Fibroblast of peridontal ligament (primary cell): Measurements from ENCODE around the gene SH2D3A.
A peak's percentile ranks its signal among the peaks of the same experiment; 100 is the strongest.
"Not testable (repeated sequence)": the region's sequence is repeated elsewhere in the genome, so short reads cannot be mapped to it uniquely, and the experiment has no call there.

Experiments
- DNase-seq: peaks from one replicate; pipeline ENCODE4 v3.0.0-alpha.2; 2010; ENCODE audit errors: extremely low read depth

The SH2D3A gene

DNA sequence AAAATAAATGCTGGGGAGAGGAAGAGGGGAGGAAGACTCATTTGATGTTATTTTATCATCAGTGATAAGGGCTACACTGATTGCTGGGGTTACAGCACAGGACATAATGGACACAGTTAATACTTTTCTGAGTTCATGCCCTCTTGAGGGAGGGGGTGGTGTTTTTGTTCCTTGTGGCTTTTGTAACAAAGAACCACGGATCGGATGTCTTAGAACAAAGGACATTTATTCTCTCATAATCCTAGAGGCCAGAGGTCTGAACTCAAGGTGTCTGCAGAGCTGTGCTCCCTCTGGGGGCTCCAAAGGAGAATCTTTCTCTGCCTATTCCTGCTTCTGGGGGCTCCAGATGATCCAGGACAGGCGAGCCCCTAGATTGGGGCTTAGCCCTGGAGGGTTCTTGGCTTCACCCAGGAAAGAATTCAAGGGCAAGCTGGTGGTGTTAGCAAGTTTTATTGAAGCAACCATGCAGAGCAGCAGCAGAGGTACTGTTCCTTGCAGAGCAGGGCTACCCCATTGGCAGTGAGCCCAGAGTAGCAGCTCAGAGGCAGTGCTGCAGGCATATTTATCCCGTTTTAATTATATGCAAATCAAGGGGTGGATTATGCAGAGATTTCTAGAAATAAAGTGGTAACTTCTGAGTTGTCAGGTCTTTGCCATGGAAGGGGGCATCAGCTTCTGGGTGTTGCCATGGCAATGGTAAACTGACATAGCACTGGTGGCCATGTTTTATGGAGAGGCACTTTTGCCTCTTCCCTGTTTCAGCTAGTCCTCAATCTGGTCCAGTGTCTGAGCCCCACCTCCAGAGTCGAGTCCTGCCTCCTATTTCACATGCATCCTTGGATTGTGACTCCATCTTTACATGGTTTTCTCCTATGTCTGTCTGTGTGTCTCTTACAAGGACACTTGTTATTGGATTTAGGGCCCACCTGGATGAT, 23.2 kb upstream of the SH2D3A start:
- DNase-seq, result no peak

DNA sequence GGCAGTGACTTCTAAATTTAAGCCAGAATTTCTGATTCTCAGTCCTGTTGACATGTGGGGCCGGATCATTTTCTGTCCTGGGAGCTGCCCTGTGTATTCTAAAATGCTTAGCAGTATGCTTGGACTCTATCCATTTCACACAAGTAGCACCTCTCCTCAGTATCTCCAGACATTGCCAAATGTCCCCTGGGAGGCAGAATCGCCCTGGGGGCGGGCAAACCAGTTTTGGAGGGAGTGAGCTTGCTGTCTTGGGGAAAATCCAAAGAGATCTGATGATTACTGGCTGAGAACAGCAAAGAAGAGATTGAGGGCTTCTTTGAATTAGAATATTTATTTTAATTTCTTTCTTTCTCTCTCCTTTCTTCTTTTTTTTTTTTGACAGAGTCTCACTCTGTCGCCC, 21.7 kb upstream of the SH2D3A start:
- DNase-seq, result no peak

DNA sequence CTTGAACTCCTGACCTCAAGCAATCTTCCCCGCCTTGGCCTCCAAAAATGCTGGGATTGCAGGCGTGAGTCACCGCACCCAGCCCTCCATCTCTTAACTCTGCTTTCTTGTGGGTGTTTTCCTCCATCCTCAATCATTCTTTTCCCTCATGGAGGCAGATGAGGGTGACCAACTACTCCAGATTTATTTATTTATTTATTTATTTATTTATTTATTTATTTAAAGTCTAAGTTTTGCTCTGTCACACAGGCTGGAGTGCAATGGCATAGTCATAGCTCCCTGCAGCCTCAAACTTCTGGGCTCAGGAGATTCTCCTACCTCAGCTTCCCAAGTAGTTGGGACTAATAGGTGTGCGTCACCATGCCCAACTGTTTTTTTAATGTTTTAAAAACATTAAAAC, 20.2 kb upstream of the SH2D3A start:
- no peak for DNase-seq

DNA sequence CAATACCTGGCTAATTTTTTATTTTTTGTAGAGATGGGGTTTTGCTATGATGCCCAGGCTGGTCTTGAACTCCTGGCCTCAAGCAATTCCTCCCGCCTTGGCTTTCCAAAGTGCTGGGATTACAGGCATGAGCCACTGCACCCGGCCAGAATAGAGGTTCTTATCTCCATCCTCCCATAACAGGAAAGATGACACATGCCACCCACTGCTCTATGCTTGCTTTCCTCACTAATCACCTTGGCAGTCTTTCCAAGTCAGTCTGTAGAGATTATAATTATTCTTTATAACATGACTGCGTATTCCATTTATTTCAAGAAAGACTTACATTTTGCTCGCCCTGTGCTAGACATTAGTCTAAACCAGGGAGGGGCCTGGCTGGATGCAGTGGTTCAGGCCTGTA, 12.0 kb upstream of the SH2D3A start:
- no peak for DNase-seq

DNA sequence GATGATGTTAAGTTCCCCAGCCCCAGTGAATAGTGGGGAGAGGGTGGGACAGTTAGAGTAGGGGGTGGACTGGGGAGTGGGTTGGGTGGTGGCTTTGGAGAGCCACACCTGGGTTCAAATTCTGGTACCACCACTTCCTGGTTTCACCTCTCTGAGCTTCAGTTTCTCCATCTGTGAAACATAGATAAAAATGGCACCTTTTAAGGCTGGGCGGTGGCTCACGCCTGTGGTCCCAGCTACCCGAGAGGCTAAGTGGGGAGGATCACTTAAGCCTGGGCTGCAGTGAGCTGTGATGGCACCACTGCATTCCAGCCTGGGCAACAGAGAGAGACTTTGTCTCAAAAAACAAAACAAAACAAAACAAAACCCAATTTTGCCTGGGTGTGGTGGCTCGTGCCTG, 11.2 kb upstream of the SH2D3A start:
- DNase-seq, result no peak

DNA sequence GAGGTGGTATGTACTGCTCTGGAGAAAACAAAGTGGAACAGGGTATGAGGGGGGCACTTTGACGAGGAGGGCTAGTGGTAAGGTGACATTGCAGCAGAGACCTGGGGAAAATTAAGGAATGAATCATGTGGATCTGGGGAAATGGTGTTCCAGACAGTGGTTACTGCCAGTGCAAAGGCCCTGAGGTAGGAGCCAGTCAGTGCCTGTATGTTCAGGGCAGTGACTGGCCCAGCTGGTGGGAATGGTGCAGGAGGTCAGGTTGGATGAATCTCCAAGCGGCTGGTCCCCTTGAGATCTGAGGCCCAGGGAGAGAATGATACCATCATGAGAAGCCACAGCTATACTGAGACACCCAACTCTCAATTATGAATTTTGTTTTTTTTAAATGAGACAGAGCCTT, 10.2 kb upstream of the SH2D3A start:
- DNase-seq, result no peak

DNA sequence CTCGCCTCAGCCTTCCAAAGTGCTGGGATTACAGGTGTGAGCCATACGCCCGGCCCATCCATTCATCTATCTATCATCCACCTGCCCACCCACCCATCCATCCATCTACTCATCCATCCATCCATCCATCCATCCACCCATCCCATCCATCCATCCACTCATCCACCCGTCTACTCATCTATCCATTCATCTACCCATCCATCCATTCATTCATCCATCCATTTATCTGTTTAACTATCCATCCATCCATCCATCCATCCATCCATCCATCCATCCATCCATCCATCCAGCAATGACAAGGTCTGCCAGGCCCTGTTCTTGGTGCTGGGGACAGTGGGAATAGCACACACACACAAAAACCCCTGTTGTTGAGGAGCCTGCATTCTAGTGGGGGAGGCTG, 9.8 kb upstream of the SH2D3A start:
- DNase-seq, result no peak

DNA sequence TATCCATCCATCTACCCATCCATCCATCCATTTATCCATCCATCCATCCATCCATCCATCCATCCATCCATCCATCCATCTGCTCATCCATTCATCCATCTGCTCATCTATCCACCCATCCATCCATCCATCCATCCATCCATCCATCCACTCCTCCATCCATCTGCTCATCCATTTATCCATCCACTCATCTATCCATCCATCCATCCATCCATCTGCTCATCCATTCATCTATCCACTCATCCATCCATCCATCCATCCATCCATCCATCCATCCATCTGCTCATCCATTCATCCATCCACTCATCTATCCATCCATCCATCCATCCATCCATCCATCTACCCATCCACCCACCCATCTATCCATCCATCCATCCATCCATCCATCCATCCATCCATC, 8.8 kb upstream of the SH2D3A start:
- DNase-seq, result not testable (repeated sequence)

DNA sequence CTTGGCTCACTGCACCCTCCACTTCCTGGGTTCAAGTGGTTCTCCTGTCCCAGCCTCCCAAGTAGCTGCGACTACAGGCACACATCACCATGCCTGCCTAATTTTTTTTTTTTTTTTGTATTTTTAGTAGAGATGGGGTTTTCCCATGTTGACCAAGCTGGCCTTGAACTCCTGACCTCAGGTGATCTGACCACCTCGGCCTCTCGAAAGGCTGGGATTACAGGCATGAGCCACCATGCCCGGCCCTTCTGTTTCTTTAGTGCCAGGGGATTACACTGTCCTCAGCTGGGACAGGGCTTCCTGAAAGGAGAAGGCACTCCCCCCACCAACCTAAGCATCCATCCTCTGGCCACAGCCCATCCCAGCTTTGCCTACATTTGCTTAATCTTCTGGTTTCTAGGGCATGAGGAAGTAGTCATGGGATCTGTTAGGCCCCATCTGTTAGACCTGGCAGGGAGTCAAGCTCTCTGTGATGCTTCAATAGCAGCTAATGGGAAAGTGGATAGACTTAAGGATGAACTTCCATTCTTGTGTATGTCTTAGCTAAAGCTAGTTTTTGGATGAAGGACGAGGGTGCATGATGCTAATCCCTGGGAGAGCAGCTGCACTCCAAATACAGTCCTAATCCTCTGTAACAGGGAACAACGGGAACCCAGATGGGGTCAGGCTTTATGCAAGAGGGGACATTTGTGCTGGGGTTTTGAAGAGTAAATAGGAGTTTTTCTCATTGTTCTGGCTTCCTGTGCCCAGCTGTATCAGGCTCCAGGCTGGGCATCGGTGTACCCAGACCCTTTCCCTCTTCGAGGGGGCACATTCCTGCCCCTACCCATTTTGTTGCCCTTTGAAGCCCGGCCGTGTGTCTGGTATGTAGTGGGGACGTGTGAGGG, 7.8 kb upstream of the SH2D3A start:
- peak; percentile 2 for DNase-seq

DNA sequence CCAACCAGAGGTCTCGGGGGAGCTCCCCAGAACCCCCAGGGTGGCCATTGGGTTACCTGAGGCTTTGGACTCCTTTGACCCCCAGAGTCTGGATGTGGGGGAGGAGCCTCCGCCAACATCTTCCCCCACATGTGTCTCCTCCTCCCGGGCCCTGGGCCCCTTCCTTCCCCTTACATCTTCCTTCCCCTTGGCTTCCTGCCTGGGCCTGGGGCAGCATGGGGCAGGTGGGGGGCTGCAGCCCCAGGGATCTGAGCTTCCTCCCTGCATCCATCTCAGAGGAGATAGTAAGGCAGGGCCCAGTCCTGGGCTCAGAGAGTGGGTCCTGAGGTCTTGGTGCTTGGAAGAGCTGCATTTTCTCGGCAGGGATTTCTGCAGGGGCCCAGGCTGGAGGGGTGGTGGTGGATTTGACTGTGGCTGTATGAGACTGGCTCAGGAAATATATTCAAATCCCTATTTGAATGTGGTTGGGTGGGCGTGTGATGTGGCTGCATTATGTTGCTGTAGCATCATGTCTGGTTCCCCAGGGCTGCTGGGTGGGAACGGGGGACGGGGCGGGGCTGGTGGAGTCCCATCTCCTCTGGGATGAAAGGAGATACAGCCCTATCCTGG, 6.2 kb upstream of the SH2D3A start:
- no peak for DNase-seq

DNA sequence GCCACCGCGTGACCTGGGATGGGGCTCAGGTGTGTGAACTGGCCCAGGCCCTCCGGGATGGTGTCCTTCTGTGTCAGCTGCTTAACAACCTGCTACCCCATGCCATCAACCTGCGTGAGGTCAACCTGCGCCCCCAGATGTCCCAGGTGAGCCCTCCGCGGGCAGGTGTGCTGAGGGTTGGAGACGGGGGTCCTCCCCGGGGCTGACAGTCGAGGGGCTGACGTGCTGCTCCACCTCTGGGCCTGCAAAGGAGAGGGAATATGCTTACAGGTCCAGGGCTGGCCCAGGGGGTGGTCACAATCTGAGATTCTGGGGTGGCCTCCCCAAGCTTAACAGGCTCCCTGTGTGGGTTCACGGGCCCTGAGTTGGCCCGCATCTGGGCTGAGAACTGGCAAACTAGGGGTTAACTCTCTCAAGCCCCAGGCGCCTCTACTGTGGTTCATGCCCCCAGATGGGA, 5.7 kb upstream of the SH2D3A start:
- DNase-seq, result no peak

DNA sequence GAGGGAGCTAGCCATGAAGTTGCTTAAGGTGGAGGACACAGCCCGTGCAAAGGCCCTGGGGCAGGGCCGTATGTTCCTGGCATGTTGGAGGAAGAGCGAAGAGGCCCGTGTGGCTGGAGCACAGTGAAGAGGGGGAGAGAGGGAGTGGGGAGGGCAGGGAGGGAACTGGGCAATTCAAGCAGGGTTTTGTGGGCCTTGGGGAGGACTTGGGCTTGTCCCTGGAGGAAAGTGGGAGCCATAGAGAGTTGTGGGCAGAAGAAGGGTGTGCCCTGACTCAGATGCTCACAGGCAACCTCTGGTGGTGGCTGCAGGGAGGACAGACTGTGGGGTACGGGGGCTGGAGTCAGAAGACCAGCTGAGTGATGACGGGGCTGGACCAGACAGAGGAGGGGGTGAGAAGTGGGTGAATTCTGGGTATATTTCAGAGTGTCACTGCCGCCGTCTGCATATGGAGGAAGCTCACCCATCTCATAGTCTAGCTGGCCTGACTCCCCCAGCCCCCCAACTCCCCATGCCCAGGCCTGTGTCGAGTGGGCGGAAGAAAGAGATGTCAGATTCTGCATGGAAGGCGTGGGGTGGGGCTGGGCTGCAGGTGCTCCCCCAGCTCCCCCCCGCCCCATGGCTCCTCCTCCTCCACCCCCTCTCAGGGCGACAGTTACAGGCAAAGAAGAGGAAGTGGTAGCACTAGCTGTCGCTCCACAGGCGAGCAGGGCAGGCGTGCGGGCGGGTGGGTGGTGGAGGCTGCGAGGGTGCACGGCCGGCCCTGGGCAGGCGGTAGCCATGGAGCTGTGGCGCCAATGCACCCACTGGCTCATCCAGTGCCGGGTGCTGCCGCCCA, 5.0 kb upstream of the SH2D3A start, which contains the start of gene VAV1:
TSS of gene VAV1 (plus strand) at position 681 of the 838 bp plus-strand sequence. CDS start at position 781, 100 bp downstream.
- no peak for DNase-seq

DNA sequence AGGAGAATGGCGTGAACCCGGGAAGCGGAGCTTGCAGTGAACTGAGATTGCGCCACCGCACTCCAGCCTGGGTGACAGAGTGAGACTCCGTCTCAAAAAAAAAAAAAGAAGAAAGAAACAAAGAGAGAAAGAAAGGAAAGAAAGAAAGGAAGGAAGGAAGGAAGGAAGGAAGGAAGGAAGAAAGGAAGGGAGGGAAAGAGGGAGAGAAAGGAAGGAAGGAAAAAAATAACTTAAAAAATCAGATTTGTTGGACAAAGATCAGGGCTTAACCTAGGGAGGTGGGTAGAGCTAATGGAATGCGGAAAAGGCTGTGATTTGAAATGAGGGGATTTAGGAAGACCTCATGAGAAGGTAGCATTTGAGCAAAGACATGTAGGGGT, 4.4 kb upstream of the SH2D3A start:
- not testable (repeated sequence) for DNase-seq

DNA sequence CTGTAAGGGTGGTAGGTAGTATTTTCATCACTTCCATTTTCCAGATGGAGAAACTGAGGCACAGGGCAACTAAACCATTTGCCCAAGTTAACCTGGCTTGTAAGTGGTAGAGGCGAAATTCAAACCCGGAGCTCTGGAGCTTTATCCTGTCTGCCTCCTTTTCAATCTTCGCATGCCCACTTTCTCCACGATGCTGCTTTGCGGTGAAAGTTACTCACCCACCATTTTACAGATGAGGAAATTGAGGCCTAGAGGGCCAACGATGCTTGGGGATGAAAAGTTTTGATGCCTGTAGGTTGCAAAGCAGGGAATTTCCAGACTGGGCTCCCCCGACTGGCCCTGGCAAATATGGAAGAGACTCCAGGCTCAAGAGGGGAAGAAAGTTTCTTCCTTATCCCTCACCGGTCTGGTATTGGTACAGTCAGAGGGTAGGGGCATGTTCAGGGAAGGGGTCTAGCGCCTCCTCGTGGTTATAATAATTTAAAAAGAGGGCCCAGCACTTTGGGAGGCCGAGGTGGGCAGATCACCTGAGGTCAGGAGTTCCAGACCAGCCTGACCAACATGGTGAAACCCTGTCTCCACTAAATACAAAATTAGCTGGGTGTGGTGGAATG, 1.9 kb upstream of the SH2D3A start:
- DNase-seq, result peak; percentile 4

DNA sequence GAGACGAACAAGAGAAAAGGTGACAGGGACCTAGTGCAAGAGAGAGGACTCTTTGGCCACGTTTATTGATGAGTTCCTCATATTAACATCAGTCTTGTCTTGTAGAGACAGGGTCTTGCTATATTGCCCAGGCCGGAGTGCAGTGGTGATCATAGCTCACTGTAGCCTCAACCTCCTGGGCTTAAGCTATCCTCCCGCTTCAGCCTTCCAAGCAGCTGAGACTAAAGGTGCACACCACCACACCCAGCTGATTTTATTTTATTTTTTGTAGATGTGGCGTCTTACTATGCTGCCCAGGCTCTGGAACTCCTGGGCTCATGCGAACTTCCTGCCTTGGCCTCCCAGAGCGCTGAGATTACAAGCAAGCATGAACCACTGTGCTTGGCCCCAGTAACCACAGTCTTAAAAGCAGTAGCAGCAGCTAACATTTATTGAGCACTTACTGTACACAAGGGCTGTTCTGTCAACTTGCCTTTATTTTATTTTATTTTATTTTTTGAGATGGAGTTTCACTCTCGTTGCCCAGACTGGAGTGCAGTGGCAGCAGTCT, 1.1 kb upstream of the SH2D3A start:
- DNase-seq, result no peak

DNA sequence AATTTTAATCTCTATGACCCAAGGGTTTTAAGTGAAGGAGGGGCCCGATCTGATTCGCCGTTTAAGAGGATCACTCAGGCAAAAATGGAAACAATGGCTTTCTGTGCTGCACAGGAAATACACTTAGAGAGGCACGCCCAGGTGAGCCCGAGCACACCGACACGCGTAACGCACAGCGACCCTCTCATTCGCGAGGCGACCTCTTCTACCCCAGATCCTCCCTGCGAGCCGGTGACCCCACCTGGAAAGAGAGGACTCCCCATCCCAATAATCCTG, 216 bp downstream of the SH2D3A start:
- no peak for DNase-seq

DNA sequence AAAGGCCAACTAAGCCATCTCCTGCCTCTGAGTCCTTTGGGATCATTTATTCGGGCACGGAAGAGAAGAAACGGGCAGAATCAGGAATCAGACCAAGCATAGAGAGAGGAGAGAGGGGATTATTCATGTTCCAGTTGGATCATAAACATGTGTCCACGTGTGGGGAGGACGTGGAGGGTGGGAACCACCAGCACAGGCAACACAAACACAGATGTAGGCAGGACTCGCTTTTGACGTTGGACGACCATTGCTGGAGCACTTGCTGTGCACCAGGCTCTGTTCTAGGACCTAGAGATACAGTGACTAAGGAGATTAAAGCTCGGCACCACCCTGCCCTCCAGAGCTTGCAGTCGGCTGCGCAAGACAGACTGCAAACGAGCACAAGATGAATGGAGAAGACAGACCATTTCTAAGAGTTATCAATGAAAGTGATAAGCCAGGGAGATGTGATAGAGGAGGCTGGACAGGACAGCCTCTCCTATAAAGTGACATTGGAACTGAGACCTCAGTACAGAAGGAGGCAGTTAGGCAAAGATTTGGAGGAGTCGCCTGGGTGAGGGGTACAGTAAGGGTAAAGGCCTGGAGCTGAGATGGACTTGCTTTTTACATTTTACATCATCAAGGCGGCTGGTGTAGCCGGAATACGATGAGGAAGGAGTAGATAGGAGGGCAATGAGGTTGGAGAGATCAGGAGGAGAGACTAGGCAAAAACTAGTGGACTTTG, 716 bp downstream of the SH2D3A start:
- no peak for DNase-seq

DNA sequence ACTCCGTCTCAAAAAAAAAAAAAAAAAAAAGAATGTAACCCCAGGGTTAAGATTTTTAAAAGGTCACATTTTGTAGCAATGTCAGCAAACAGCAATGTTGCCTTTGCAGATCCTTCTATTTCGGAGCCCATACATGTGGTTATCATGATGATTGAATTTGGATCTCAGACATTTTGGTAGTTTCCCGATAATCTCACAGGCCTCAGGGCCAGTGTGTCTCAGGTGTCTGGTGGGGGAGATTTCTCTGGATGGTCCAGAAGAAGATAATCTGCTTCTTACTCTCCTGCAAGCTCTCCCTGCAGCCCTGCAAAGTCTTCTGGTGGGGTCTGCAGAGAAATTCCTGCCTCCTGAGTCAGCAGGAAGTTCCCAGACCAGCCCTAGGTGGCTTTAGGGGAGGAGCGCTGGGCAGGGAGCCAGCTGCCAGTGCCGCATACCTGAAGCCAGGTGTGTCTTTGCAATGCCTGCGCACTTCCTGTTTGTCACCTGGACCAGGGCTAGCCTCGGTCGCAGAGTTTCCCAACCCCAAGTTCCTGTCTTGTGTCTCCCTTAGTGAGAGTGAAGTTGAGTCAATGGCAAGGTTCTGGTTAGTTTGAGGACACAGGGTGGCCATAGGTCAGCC, 1.4 kb downstream of the SH2D3A start:
- no peak for DNase-seq

DNA sequence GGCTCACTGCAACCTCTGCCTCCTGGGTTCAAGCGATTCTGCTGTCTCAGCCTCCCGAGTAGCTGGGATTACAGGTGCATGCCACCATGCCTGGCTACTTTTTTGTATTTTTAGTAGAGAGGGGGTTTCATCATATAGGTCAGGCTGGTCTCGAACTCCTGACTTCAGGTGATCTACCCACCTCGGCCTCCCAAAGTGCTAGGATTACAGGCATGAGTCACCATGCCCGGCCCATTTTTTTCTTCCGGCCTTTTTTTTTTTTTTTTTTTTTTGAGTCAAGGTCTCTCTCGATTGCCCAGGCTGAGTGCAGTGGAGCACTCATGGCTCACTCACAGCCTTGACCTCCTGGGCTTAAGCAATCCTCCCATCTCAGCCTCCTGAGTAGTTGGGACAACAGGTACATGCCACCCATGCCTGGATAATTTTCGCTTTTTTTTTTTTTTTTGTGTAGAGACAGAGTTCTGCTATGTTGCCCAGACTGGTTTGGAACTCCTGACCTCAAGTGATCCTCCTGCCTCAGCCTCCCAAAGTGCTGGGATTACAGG, 4.9 kb downstream of the SH2D3A start:
- DNase-seq, result not testable (repeated sequence)
